ENCODE data around the gene NPHS1.

DNA sequence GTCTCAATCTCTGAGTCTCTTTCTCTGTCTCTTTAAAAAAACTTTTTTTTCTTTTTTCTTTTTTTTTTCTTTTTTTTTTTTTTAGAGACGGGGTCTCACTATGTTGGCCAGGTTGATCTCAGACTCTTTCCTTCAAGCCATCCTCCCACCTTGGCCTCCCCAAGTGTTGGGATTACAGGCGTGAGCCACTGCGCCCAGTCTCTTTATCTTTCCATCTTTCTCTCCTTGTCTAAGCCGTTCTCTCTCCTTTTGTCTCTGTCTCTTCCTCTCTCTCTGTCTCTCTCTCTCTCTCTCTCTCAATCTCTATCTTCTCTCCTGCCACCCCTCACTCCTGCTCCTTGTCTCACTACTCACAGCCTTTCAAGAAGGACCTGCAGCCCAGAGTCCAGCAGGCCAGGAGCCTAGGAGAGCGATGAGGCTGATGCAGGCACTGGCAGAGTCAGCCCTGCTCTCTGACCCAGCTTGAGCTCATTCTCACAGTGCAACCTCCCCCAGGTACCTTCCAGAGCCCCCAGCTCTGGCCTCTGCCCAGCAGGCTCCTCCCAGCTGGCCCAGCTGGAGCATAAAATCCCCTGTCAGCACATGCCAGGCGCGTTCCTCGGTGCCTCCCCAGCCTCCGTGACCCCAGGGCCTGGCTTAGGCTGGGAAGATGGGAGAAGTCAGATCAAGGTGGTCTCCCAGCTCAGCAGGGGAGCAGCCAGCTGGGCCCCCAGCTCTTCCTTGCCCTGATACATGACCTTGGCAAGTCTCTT, at the start of gene NPHS1:
- TF ChIP-seq, protein P1, sequence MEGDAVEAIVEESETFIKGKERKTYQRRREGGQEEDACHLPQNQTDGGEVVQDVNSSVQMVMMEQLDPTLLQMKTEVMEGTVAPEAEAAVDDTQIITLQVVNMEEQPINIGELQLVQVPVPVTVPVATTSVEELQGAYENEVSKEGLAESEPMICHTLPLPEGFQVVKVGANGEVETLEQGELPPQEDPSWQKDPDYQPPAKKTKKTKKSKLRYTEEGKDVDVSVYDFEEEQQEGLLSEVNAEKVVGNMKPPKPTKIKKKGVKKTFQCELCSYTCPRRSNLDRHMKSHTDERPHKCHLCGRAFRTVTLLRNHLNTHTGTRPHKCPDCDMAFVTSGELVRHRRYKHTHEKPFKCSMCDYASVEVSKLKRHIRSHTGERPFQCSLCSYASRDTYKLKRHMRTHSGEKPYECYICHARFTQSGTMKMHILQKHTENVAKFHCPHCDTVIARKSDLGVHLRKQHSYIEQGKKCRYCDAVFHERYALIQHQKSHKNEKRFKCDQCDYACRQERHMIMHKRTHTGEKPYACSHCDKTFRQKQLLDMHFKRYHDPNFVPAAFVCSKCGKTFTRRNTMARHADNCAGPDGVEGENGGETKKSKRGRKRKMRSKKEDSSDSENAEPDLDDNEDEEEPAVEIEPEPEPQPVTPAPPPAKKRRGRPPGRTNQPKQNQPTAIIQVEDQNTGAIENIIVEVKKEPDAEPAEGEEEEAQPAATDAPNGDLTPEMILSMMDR (IDR thresholded peaks at IDR 0.05) = no peak
- no peak for TF ChIP-seq POLR2A (IDR thresholded peaks at IDR 0.05)
